K562 (cell line): ENCODE results near the gene CCR2. TPM values are rescaled to one million over a fixed set of nuclear protein-coding genes. Genes with fewer than 3 reads are reported as not detected.

Experiments
- CBX3 ChIP-seq, 2 experiments: IDR thresholded peaks; 1 replicate in 1 of 2; 2 replicates in 1 of 2; pipeline ENCODE4 v1.6.1; 2012; ENCODE audit warnings: inconsistent platforms in 2 of 2, low read length in 2 of 2, borderline replicate concordance in 1 of 2, control low read depth in 1 of 2
- CTBP1 ChIP-seq: fragments of 450-650 bp; IDR thresholded peaks from 2 replicates; pipeline ENCODE4 v1.6.1; 2016; ENCODE audit warnings: borderline replicate concordance
- FOXM1 ChIP-seq, 2 experiments: fragments of 450-650 bp in 1 of 2; sonication (generic) in 1 of 2; formaldehyde crosslinking in 1 of 2; IDR thresholded peaks; 2 replicates each; pipeline versions ENCODE4 v1.6.1 to v1.9.0; 2017 to 2022; ENCODE audit warnings: low read depth in 2 of 2, mild to moderate bottlenecking in 2 of 2, missing genetic modification reagents in 1 of 2, moderate library complexity in 1 of 2
- IRF1 ChIP-seq: sonication (generic); formaldehyde crosslinking; IDR thresholded peaks from 2 replicates; pipeline ENCODE4 v1.8.0; 2022; ENCODE audit warnings: missing genetic modification reagents, mild to moderate bottlenecking, borderline replicate concordance
- MCM3 ChIP-seq: fragments of 450-650 bp; IDR thresholded peaks from 2 replicates; pipeline ENCODE4 v1.6.1; 2016
- RCOR1 ChIP-seq, 2 experiments: IDR thresholded peaks; 2 replicates each; pipeline ENCODE4 v1.6.1; 2012; ENCODE audit warnings: low read depth in 2 of 2, low read length in 2 of 2, borderline replicate concordance in 1 of 2, improper control_type of control experiment in 1 of 2
- RNF219 ChIP-seq: fragments of 250-450 bp; sonication (Bioruptor Pico); IDR thresholded peaks from 2 replicates; pipeline ENCODE4 v1.5.0; 2022; ENCODE audit warnings: mild to moderate bottlenecking
- SAFB2 ChIP-seq: fragments of 200-400 bp; formaldehyde crosslinking; IDR thresholded peaks from 2 replicates; pipeline ENCODE4 v1.6.1; 2018; ENCODE audit warnings: borderline replicate concordance, low read length, low read depth, moderate library complexity; ENCODE audit not compliant: severe bottlenecking
- ZBTB33 ChIP-seq: sonication (generic); formaldehyde crosslinking; IDR thresholded peaks from 2 replicates; pipeline ENCODE4 v1.8.1; 2023; ENCODE audit warnings: mild to moderate bottlenecking, missing genetic modification reagents
- ZNF140 ChIP-seq: fragments of 250-450 bp; sonication (Bioruptor Pico); IDR thresholded peaks from 2 replicates; pipeline ENCODE4 v1.8.0; 2021; ENCODE audit warnings: moderate library complexity, mild to moderate bottlenecking, inconsistent platforms
- ZNF212 ChIP-seq: fragments of 450-650 bp; formaldehyde crosslinking; IDR thresholded peaks from 2 replicates; pipeline ENCODE4 v1.4.0; 2020; ENCODE audit warnings: mild to moderate bottlenecking
- polyA plus RNA-seq, 8 experiments: library from polyadenylated mRNA; depleted of rRNA in 4 of 8; stranded (reverse) in 5 of 8; unstranded in 3 of 8; fragments of >200 nt; fragmentation: Nextera tagmentation in 2 of 8; fragmentation: Illumina TruSeq in 1 of 8; extraction: Ambion mirVana in 2 of 8; extraction: Trizol in 1 of 8; gene quantifications; 2 replicates each; pipeline versions ENCODE4 v1.2.1 to v1.2.3, GENCODE V29; 2011 to 2014; ENCODE audit warnings: inconsistent platforms in 1 of 8, missing spikeins in 1 of 8
- total RNA-seq, 7 experiments: library from RNA; depleted of rRNA in 6 of 7; stranded (reverse); fragments of >200 nt in 6 of 7; fragmentation: Illumina TruSeq in 2 of 7; extraction: Trizol in 2 of 7; gene quantifications; 2 replicates each; pipeline versions ENCODE4 v1.2.1 to v1.2.3, GENCODE V29; 2011 to 2021; ENCODE audit warnings: low replicate concordance in 1 of 7
- TF ChIP-seq, protein P1 (sequence below): sonication (generic); formaldehyde crosslinking; IDR thresholded peaks from 2 replicates; pipeline ENCODE4 v1.8.0; 2023; ENCODE audit warnings: missing genetic modification reagents, mild to moderate bottlenecking, borderline replicate concordance
- TF ChIP-seq, protein P2 (sequence below): fragments of 450-650 bp; formaldehyde crosslinking; IDR thresholded peaks from 2 replicates; pipeline ENCODE4 v1.4.0; 2022; ENCODE audit warnings: missing genetic modification characterization

Gene CCR2
- total and polyA plus RNA-seq, 9 of the 15 experiments (the other 6 are each of a cell fraction or from before 2014, with no cell fraction given) = not detected

GRCh38 chr3:46406788-46407611, 53.1 kb downstream of the CCR2 start, which contains the start of the genes CCR5AS and CCRL2 (continued):
- TF ChIP-seq CBX3 (IDR thresholded peaks at IDR 0.05; ENCODE audit: borderline replicate concordance in 1 of 2, low read length in 2 of 2) (peak in 1 of 2 experiments; percentile 79; a peak in 1 of 3 replicates), IRF1 (CRISPR knock-in tag) (no peak), ZNF212 (0 out of 2 replicates have a peak, but pooled peaks have one; percentile 25), FOXM1 (IDR thresholded peaks at IDR 0.05; ENCODE audit: low read depth) (peak; percentile 78), FOXM1 (CRISPR knock-in tag; IDR thresholded peaks at IDR 0.05; ENCODE audit: low read depth) (0 out of 2 replicates have a peak, but pooled peaks have one; percentile 26), RCOR1 (IDR thresholded peaks at IDR 0.05; ENCODE audit: borderline replicate concordance in 1 of 2, low read depth in 2 of 2, low read length in 2 of 2) (peak; percentile 95 to 99), SAFB2 (no peak), CTBP1 (peak; percentile 96), ZBTB33 (no peak), RNF219 (CRISPR knock-in tag) (no peak), ZNF140 (no peak), MCM3 (no peak)
- TF ChIP-seq, protein P1, sequence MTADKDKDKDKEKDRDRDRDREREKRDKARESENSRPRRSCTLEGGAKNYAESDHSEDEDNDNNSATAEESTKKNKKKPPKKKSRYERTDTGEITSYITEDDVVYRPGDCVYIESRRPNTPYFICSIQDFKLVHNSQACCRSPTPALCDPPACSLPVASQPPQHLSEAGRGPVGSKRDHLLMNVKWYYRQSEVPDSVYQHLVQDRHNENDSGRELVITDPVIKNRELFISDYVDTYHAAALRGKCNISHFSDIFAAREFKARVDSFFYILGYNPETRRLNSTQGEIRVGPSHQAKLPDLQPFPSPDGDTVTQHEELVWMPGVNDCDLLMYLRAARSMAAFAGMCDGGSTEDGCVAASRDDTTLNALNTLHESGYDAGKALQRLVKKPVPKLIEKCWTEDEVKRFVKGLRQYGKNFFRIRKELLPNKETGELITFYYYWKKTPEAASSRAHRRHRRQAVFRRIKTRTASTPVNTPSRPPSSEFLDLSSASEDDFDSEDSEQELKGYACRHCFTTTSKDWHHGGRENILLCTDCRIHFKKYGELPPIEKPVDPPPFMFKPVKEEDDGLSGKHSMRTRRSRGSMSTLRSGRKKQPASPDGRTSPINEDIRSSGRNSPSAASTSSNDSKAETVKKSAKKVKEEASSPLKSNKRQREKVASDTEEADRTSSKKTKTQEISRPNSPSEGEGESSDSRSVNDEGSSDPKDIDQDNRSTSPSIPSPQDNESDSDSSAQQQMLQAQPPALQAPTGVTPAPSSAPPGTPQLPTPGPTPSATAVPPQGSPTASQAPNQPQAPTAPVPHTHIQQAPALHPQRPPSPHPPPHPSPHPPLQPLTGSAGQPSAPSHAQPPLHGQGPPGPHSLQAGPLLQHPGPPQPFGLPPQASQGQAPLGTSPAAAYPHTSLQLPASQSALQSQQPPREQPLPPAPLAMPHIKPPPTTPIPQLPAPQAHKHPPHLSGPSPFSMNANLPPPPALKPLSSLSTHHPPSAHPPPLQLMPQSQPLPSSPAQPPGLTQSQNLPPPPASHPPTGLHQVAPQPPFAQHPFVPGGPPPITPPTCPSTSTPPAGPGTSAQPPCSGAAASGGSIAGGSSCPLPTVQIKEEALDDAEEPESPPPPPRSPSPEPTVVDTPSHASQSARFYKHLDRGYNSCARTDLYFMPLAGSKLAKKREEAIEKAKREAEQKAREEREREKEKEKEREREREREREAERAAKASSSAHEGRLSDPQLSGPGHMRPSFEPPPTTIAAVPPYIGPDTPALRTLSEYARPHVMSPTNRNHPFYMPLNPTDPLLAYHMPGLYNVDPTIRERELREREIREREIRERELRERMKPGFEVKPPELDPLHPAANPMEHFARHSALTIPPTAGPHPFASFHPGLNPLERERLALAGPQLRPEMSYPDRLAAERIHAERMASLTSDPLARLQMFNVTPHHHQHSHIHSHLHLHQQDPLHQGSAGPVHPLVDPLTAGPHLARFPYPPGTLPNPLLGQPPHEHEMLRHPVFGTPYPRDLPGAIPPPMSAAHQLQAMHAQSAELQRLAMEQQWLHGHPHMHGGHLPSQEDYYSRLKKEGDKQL = no peak
- TF ChIP-seq, protein P2, sequence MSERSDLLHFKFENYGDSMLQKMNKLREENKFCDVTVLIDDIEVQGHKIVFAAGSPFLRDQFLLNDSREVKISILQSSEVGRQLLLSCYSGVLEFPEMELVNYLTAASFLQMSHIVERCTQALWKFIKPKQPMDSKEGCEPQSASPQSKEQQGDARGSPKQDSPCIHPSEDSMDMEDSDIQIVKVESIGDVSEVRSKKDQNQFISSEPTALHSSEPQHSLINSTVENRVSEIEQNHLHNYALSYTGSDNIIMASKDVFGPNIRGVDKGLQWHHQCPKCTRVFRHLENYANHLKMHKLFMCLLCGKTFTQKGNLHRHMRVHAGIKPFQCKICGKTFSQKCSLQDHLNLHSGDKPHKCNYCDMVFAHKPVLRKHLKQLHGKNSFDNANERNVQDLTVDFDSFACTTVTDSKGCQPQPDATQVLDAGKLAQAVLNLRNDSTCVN (CRISPR knock-in tag) = no peak
